ENCODE results near the gene TUBB4B.

The TUBB4B gene

DNA sequence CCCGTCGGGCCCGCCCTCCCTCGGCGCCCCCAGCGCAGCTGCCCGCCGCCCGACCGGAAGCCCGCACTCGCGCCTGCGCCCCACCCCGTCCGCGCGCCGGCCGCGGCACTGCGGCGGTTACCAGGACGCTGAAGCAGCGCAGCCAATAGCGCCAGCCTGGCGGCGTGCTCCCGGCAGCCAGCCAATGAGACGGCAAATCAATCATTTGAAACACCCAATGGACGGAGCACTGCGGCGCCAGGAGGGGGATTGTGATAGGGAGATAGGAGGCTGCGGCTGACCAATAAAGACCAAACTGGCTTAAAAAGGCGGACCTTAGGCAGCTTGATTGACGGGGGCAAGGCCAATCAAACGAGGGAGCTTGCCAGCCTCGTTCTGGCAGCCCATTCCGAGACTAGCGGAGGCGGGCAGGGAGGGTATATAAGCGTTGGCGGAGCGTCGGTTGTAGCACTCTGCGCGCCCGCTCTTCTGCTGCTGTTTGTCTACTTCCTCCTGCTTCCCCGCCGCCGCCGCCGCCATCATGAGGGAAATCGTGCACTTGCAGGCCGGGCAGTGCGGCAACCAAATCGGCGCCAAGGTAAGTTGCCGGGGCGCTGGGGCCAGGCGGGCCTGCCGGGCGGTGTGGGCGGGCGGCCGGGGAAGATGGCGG lies at the start of gene TUBB4B:
Gene TUBB4B (plus strand): TSS at position 447 of the 649 bp plus-strand sequence. CDS start 74 bp downstream, at position 521.
- peak; percentile 98 for DNase-seq

DNA sequence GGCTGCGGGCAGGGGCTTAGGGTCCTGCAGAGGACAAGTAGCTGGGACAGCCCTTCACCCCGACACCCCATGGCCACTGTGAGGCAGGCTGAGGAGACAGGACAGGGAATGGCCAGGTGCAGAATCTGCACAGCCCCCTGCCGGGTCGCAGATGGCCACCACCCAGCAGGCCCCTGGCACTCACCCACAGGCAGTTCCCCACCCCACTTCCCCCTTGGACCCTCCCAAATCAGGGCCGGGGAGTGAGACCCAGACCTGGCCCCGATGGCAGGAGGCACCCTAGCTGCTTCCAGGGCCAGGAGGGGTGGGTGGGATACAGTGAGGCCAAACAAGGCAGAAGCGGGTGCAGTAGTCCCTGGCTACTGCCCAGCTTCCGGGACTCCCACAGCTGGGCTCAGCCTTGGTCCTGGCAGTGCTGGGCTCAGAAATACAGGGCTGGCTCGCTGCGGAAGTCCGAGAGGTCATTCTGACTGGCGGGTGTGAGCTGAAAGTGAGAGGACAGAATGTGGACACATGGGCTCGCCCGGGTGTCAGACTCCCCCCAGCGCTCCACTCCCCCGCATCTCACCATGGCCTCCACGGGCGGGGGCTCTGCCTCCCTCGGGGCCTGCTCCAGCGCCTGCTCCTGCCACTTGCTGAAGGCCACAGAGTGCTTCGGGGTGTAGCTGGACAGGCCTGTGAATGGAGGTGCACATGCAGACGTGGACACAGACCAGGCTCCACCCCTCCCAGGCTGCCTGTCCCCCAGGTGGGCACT lies 49.2 kb upstream of the TUBB4B start:
- DNase-seq = no peak

DNA sequence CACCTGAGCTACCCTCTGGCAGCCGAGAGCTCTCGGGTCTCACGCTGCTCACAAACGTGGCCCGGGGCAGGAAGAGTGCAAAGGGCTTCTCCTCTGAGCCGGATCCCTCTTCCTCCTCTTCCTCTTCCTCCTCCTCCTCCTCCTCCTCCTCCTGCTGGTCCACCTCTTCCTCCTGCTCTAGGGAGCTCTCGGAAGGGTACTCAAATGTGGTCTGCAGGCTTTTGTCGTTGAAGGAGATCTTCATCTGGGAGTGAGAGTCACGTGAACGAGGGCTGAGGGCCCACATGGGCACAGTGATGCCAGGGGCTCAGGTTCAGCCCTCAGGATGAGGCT lies 48.7 kb upstream of the TUBB4B start:
- no peak for DNase-seq

DNA sequence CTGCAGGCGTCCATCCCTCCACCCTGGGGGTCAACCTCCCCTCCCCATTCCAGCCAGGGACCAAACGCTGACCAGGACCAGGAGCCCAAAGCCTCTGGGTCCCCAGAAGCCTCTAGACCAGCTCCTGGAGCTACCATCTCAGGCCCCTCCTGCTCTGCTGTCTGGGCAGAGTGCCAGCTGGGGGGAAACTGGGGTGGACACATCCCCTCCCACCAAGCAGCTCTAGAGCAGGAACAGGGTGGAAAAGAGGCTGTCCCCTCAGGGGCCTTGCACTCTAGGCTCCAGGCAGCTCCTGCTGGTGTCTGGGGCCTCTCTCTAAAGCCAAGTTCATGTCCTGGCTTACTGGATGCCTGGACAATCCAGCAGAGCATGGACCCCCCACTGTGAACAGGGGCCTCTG lies 48.2 kb upstream of the TUBB4B start:
- DNase-seq = no peak

DNA sequence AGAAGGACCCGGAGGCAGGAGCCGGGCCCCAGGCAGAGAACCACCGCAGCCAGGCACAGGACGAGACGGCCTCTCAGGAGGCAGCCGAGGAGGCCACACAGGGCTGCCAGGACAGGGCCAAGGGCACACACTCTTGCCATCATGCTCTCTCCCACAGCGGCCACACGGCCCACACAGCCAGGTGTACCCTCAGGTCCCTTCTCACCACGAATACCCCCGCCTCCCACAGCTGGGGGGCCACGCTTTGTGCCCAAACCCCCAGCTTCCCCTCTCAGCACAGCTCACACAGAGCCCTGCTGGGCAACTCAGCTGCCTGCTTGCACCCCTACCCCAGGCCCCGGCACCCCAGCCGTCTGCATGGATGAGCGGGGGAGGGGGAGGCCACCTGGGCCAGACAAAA lies 47.3 kb upstream of the TUBB4B start:
- DNase-seq = no peak

DNA sequence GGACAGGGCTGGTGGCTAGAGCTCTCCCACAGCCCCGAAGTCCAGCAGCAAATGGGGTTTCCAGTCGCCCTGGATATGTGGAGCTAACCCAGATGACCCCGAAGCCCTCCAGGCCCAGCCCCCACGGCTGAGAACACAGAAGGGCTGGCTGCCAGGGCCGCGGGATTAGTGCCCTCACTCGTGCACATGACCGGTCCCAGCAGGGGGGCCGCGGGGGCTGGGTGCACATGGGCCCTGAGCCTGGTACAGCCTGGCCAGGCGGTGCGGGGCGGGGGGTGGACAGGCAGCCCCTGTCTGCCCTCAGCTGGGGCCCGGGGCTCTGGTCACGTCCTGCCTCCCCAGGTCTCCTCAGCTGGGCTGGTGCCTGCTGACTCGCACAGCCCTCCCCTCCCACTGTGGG lies 46.7 kb upstream of the TUBB4B start:
- no peak for DNase-seq

DNA sequence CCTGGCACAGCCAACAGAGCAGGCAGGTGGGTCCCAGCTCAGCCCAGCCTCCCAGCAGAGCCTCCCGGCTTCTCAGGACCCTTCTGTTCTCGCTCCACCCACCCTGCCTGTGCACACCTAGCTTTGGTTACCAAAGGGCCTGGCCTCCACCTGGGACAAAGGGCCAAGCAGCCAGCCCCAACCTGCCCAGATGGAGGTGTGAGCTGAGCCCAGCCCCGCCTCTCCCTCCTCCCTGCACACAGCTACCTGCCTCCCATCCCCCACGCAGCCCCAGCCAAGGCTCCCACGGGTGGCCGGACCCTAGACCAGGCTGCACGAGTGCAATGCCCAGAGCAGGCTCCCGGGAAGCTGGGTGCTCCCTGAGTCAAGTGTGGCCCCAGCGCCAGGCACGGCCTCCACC lies 46.2 kb upstream of the TUBB4B start:
- peak; percentile 27 for DNase-seq

DNA sequence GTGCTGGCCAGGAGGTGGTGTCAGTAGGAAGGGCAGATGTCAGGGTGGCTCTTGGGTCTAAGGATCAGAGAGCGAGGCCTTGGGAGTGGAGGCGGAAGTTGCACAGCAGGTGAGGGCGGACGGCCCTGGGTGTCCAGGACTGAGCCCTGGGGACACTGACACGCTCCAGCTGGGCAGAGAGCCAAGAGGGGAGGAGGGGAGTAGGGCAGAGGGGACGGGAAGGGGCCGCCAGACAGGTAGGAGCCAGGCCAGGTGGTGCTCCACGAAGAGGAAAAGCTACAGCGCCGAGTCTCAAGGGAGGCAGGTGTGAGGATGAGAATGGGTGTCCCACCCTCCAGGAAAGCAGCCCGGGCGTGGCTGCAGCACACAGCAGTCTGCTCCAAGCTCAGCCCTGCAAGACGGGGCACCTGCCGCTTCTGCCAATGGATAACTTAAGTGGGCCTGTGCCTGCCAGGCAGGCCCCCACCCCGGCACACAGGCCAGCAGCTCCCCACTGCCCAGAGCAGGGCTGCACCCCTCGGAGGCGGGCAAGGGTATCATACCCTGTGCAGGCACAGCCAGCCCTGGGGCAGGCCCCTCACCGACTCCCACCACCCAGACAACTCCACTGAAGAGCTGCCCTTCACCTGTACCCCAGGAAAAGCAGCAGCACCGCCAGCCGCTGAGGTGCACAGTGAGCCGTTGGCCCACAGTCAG lies 45.4 kb upstream of the TUBB4B start:
- peak; percentile 93 for DNase-seq

DNA sequence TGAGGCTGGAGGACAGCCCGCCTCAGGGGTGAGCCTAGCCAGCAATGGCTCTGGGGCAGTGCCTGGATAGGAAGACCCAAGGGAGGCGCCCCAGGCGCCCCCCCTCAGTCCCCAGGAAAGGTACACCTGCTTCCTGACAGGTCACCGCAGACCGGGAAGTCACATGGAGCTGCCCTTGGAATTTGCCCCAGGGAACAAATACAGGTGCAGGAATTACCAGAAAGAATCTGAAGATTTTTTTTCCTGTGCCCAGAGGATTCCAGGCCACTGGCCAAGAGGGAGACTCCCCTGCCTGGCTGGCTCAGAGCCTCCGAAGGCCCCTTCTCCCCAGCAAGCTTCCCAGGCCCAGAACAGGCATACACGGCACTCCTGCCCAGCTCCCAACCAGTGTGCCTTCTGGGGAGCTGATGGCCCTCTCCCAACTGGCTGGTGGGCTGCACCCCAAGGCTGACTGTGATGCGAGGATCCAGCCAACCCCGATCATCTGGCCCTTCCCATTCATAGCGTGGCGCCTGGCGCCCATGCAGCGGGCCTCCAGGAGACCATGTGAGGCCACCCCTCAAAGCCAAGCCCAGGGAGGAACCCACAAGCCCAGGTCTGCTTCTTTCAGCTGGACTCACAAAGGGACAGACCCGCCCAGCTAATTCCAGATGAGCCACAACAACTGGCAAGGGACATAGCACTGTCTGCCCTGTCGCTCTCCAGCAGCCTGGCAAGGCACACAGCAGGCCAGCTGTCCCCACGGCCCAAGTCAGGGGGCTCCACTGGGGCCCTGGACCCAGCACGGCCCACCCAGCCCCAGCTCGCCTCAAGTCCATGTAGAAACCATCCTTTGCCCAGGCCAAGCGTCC lies 42.8 kb upstream of the TUBB4B start:
- DNase-seq = no peak

DNA sequence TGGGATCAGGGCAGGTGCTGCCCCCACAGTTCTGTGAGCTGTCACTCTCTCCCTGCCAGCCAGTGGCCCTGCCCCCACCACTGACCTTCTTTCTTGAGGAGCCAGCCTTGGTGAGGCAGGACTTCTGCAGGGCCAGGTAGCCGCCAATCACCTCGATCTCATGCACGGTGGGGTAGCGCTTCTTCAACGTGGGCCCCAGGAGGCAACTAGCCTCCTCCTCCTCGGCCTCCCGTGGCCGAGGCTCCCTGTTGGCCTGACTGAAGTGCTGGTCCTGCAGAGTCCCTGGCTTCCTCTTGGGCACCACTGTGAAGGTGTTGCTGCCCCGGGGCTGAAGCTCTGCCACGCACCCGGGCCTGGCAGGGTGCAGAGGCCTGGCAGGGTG lies 42.2 kb upstream of the TUBB4B start:
- no peak for DNase-seq

DNA sequence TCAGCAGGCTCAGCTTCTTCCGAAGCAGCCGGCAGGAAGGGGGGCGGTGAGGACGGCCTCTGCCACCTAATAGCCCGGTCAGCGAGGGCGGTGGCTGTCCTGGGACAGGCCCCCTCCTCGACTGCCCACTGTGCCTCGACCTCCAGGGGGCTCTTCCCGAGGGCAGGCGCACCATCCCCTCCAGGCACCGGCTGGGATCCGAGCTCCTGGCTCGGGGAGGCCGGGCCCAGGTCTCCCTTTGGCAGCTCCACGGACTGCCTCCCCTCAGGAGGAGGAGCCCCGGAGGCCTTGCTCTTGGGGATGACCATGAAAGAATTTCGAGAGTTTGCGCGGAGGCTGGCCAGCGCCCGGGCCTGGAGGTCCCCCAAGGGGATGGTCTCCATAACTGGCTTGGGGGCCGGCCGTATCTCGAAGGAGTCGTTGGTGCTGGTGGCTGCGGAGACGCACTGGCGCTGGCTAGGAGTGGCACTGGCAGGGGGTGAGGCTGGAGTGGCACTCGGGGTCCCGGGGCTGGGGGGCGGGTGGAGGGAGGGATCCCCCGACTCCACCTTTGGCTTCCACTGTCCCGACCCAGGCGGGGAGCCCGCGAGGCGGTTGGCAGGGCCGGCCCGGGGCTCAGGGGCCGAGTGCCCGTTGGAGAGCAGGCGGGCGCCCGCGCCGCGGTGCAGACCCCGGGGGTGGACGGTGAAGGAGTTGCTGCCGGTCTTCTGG lies 41.5 kb upstream of the TUBB4B start:
- DNase-seq = no peak

DNA sequence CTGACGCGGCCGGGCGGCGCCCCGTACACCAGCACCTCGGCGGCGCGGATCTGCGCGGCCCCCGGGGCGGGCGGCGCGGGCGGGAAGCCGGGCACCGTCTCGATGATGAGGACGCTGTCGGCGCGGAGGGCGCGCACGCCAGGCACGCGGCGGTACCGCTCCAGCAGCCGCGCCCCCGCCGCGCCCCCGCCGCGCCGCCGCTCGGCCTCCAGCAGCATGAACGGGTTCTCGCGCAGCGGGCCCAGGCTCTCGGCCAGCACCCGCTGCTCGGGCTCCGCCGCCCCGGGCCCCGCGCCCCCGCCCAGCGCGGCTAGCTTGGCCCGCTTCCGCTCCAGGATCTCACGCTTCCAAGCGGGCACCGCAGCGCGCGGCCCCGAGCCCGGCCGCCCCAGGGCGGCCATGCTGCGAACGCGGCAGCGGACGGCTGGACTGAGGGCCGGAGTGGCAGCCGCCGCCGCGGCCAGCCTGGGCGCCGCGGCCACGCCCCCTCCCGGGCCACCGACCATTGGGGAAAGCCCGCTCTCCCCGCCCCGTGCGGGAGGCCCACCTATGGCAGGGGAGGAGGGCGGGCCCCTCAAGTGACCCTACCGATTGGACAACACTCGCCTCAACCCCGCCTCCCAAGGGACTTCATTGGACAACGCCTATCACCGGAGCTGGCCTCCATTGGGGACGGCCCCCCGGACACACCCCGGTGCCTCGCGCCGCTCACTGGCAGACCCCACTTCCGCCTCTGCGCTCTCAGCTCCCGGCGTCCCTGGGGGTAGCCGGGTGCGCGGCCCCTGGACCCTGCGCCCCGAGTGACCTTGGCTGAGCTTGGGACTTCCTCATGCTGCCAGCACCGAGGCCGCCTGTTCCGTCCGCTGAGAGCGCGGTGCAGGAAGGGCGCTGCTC lies 40.5 kb upstream of the TUBB4B start, which contains the start of gene TPRN:
Gene TPRN (minus strand): TSS at position 431 of the 894 bp plus-strand sequence. CDS start 30 bp downstream, at position 401.
- DNase-seq = peak; percentile 94

DNA sequence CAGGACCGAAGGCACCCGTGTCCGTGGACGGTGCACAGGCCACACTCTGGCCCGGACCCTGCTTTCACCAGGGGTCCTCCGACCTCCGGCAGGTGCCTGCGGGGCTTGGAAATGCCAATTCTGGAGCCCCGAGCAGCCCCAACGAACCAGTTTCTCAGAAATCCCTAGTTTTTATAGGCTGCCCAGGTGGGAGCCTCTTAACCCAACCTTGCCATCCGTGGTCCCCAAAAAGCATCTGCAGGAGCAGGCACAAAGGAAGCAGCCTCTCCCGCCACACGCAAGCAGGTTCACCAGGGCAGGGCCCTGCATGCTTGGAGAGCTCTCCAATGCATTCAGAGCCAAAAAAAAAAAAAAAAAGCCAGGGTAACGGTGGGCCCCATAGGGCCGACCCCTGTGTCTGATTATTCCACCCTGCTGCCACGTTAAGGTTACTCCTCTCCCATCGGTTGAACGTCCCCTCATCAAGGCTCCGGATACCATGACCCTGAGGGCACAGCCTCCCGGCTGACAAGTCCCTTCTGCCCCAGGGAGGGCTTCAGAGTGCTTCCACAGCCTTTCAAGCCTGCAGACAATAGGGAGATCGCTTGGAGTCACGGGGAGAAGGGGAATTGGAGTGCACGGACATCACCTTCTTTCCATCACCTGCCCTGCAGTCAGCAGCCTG lies 39.8 kb upstream of the TUBB4B start:
- DNase-seq = no peak

DNA sequence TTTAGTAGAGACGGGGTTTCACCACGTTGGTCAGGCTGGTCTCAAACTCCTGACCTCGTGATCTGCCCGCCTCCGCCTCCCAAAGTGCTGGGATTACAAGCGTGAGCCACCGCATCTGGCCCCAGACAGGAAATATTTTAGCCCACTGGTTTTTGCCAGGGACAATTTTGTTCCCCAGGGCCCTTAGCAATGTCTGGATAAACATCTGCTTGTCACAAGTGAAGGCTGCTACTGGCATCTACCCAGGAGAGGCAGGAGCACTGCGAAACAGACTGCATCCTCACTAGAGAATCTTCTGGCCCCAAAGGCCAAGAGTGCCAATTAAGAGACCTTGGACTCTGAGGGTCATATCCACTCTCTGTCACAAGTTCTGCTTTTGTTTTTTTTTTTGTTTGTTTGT lies 38.1 kb upstream of the TUBB4B start:
- DNase-seq = no peak

DNA sequence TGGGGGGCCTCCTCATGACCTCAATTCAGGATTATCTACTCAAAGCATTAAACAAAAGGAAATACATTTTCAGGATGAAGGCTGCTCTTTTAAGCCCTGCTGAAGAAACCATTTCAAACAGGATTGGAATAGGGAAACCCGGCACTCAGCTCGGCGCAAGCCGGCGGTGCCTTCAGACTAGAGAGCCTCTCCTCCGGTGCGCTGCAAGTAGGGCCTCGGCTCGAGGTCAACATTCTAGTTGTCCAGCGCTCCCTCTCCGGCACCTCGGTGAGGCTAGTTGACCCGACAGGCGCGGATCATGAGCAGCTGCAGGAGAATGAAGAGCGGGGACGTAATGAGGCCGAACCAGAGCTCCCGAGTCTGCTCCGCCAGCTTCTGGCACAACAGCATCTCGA lies 36.4 kb upstream of the TUBB4B start:
- no peak for DNase-seq

DNA sequence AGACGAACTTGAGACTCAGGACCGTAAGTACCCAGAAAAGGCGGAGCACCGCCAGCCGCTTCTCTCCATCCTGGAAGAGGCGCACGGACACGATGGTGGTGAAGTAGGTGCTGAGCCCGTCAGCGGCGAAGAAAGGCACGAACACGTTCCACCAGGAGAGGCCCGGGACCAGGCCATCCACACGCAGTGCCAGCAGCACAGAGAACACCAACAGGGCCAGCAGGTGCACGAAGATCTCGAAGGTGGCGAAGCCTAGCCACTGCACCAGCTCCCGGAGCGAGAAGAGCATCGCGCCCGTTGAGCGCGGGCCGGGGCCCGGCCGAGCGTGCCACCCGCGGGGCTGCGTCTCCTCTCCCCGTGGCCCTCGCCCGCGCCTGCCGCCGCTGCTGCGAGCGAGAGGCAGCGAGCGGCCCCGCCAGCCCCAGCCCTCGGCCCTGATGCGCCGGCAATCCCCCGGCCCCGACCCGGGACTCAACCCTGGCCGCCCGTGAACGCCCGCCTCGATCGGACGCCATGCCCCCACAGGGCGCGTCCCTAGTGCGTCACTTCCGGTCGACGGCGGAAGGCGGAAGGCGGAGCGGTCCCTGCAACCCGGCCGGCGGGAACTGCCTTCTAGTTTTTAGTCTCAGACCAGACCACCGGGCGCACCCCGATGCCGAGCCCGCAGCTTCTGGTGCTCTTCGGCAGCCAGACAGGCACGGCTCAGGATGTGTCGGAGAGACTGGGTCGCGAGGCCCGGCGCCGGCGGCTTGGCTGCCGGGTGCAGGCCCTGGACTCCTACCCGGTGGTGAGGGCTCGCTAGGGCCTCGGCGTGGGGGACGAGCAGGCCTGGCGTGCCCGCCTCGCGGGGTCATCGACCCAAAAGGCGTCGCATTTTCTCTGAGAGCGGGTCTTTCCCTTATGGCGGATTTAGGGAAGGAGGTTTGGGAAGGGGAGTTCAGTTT lies 35.7 kb upstream of the TUBB4B start, which contains the start of the genes NDOR1 and TMEM203:
Gene NDOR1 (plus strand): TSS at position 575 of the 944 bp plus-strand sequence. CDS start 78 bp downstream, at position 653.
Gene TMEM203 (minus strand): TSS at position 523 of the 944 bp plus-strand sequence. CDS start 234 bp downstream, at position 289.
- DNase-seq = peak; percentile 34

DNA sequence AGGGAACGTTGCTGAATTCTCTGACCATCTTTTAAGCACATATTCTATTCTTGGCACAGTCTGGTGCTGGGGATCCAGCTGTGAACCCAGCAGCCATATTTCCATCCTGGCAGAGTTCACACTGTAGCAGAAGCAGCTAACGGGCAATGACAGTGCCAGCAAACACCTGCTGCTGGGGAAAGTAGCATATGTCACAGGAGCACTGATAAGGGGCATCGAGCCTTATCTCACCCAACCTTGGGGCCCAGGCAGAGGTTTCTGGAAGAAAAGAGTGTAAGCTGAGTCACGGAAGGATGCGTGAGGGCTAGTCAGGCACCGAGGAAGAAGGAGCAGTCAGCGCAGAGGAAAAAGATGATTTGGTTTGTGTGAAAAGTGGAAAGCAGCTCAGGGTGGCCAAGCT lies 34.5 kb upstream of the TUBB4B start:
- DNase-seq = no peak

DNA sequence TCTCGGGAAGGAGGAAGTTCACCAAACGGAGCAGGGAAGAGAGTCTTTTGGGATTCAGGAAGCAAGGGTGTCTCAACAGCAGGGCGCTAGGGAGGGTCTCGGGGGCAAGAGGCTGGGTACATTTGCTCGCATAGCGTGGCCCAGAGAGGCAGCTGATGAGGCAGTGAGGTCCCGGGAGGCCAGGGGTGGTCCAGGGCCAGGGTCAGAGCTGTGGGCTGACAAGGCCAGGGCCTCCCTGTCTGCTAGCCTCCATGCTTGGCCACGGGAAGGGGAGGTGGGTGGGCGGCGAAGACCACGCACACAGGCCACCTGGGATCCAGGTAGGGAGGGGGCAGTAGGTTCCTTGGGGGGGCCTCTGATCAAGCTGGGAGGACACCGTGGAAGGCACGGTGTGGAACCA lies 29.6 kb upstream of the TUBB4B start:
- no peak for DNase-seq

DNA sequence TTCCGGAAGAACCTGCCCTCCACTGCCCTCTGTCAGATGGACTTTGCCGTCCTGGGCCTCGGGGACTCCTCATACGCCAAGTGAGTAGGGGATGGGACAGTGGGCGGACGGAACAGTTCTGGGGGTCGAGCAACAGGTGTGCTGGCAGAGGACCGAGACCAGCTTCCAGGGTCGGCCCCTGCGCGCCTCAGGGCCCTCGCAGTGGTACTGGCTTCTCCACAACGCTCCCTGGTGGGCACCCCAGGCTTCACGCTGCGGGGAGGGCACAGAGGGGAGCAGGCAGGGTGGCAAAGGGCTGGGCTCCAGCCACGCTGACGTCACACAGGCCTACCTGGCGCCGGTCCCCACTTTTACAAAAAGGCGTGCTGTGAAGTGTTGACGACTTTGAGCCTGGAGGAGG lies 28.6 kb upstream of the TUBB4B start:
- no peak for DNase-seq
